Type B pancreatic cell (in vitro differentiated cells): ENCODE measurements around the gene STON2. TPM values are rescaled to one million over a fixed set of nuclear protein-coding genes. Genes with fewer than 3 reads are reported as not detected.

Experiments used
- DNase-seq: peaks from one replicate; pipeline ENCODE4 v3.0.0; 2021; ENCODE audit warnings: mixed read lengths; ENCODE audit not compliant: unreplicated experiment; ENCODE audit errors: extremely low spot score
- H3K27ac Mint-ChIP-seq: 2 replicates; pipeline ENCODE4 v1.8.0; 2021; ENCODE audit warnings: mild to moderate bottlenecking, mixed read lengths
- H3K27me3 Mint-ChIP-seq: 2 replicates; pipeline ENCODE4 v1.8.0; 2021; ENCODE audit warnings: mixed read lengths
- H3K36me3 Mint-ChIP-seq: 2 replicates; pipeline ENCODE4 v1.8.0; 2021; ENCODE audit warnings: mixed read lengths
- H3K4me1 Mint-ChIP-seq: one replicate; pipeline ENCODE4 v1.8.0; 2021; ENCODE audit warnings: mixed read lengths; ENCODE audit not compliant: unreplicated experiment
- H3K4me3 Mint-ChIP-seq: 2 replicates; pipeline ENCODE4 v1.8.0; 2021; ENCODE audit warnings: mild to moderate bottlenecking, mixed read lengths
- H3K9me3 Mint-ChIP-seq: 2 replicates; pipeline ENCODE4 v1.8.0; 2021; ENCODE audit warnings: mixed read lengths
- total RNA-seq: library from RNA; stranded (reverse); gene quantifications from 2 replicates; pipeline ENCODE4 v1.2.1, GENCODE V29; 2021; ENCODE audit warnings: low replicate concordance
- TF ChIP-seq, protein P1 (sequence below): fragments of 200-600 bp; sonication (generic); conservative IDR thresholded peaks from 2 replicates; pipeline ENCODE4 v1.5.0; 2021; ENCODE audit warnings: antibody characterized with exemption, mild to moderate bottlenecking

Gene STON2
- total RNA-seq, 1 donor from 2014 or later, result 40.4 TPM

DNA sequence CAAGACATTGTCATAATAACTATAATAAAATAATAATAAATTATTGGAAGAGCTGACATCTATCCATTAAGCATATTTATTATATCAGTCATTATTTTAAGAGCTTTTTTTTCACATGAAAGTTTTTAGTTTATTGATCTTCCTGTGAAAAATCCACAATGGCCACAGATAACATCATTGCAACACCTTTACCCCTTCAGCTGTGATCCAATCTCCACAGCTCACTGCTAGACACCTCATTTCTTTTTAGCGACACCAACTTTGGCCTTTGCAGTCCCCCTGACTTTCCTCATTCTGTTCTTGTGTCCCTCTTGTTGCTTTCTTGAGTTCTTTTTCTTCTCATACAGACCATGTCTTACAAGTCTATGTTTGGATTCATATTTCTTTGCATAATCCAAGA lies 67.4 kb downstream of the STON2 start:
- no peak for DNase-seq
- peaks cover 5% of the 10 kb centered on the region for H3K36me3 Mint-ChIP-seq
- H3K27ac Mint-ChIP-seq, result no peak overlapping the region
- TF ChIP-seq, protein P1, sequence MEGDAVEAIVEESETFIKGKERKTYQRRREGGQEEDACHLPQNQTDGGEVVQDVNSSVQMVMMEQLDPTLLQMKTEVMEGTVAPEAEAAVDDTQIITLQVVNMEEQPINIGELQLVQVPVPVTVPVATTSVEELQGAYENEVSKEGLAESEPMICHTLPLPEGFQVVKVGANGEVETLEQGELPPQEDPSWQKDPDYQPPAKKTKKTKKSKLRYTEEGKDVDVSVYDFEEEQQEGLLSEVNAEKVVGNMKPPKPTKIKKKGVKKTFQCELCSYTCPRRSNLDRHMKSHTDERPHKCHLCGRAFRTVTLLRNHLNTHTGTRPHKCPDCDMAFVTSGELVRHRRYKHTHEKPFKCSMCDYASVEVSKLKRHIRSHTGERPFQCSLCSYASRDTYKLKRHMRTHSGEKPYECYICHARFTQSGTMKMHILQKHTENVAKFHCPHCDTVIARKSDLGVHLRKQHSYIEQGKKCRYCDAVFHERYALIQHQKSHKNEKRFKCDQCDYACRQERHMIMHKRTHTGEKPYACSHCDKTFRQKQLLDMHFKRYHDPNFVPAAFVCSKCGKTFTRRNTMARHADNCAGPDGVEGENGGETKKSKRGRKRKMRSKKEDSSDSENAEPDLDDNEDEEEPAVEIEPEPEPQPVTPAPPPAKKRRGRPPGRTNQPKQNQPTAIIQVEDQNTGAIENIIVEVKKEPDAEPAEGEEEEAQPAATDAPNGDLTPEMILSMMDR, result no peak
- H3K4me1 Mint-ChIP-seq, result peaks cover 10% of the 10 kb centered on the region
- H3K9me3 Mint-ChIP-seq, result peaks cover 5% of the 10 kb centered on the region
- no peak overlapping the region for H3K4me3 Mint-ChIP-seq
- no peaks in the 10 kb centered on the region for H3K27me3 Mint-ChIP-seq

DNA sequence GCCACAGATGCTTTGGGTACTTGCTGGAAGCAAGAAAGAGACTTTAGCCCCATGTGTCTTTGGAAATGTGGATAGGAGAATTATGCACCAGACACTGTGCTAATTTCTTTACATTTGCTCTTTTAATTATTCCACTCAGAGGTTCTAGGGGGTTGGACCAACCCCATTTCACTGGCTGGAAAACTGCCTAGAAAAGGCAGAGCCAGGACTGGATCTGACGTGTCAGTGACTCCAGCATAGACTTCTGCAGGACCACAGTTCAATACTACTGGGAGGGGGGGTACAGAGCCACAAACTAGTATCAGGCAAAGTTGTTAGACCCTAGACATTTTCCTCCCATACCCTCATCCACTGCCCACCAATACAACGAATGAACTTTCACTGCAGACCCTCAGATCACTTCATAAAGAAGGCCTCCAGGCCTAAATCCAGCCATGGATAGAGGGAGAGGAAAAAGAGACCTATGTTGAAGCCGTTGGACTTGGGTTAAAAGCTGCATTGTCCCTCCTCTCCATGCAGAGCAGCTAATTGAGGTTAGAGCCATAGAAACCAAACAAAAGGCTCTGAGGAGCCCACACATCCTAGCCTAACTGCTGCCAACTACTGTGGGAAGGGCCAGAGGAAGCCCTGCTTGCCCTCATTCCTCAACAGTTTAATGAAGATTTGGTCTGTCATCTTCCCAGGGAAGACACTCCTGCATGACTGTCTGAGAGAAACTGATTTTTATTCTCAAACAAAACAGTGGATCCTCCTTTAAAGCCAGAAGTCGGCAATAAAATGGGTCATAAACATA lies 68.7 kb downstream of the STON2 start:
- Mint-ChIP-seq H3K9me3 (no peaks in the 10 kb centered on the region), H3K4me1 (peaks cover 10% of the 10 kb centered on the region), H3K27ac (peak overlapping the region; percentile 65), H3K4me3 (no peak overlapping the region), H3K27me3 (no peaks in the 10 kb centered on the region), H3K36me3 (no peaks in the 10 kb centered on the region)
- TF ChIP-seq, protein P1, result no peak
- DNase-seq, result no peak

DNA sequence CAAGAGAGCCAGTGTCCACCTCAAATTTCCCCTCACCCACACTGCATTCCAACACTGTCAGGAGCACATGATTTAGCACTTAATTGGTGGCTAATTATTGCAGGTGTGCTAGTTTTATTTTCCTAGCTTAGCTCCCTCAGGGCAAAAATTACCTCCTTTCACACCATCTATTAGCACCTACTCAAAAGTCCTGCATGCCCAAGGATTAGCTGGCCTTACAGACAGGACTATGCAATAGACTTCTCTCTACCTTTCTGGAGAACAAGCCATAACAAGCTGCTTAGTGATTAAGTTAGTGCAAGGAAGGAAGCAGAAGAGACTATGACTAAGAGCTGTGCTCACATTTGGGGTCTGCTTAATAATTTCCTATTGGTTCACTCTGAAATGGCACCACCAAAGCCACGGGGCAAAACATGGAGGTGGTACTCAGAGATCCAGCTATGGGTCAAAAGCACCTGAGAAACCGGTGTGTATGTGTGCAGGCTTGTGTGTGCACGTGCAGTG lies 69.5 kb downstream of the STON2 start:
- DNase-seq, result no peak
- Mint-ChIP-seq H3K9me3 (no peaks in the 10 kb centered on the region), H3K4me3 (no peak overlapping the region), H3K27ac (peak overlapping the region; percentile 65), H3K36me3 (no peaks in the 10 kb centered on the region), H3K4me1 (peaks cover 10% of the 10 kb centered on the region), H3K27me3 (no peaks in the 10 kb centered on the region)
- TF ChIP-seq, protein P1, result no peak

DNA sequence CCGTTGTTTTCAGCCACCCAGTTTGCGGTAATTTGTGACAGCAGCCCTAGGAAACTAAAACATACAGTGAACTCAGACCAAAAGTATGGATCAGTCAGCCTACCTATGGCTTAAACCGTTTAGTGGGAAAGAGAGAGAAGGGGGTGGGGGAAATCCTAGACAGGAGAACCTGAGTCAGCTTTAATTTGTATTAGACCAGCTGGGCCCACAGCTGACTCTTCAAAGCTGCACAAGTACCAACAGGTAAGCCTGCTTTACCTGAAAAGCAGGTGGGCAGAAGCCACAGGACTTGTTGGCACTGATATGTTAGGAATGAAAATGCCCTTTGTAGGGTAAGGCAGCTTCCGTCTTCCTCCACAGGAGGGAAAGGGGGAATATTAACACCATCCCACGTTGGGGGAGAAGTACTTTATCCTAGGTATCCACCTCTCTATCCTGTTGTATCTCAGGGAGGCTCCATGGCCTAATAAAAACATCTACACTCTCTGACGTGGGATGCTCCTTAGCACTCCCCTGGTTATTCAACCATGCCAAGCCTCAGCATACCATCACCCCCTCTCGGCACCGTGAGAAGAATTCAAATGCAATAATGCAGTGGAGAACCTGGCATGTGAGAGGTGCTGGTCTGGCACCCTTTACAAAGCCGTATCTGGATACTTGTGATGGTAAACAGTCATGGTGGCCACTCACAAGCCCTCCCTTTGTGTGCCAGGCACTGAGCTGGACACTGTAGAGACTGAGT lies 70.3 kb downstream of the STON2 start:
- no peak for DNase-seq
- Mint-ChIP-seq H3K4me3 (no peak overlapping the region), H3K27me3 (no peaks in the 10 kb centered on the region), H3K27ac (peak overlapping the region; percentile 59), H3K9me3 (no peaks in the 10 kb centered on the region), H3K4me1 (peaks cover 11% of the 10 kb centered on the region), H3K36me3 (no peaks in the 10 kb centered on the region)
- TF ChIP-seq, protein P1, result no peak

DNA sequence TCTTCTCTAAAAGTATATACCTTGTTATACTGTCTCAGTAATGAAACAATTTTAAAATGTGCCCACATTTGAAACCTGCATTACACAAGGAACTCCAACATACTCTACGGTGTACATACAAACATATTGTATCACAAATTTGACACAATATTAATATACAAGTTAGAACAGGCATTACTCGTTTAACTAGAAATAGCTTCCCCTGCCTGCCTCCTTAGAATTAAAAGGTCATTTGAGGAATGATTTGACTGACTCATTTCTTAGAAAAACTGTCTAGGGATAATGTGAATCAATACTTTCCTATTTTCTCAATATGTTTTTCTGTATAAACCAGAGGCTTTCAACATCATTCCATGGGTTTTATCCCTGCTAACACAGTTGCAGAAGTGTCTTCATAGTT lies 73.7 kb downstream of the STON2 start:
- no peaks in the 10 kb centered on the region for H3K9me3 Mint-ChIP-seq
- peak overlapping the region; percentile 92 for H3K27ac Mint-ChIP-seq
- peaks cover 28% of the 10 kb centered on the region for H3K4me1 Mint-ChIP-seq
- no peaks in the 10 kb centered on the region for H3K36me3 Mint-ChIP-seq
- H3K4me3 Mint-ChIP-seq, result peak overlapping the region; percentile 78
- DNase-seq, result no peak
- no peaks in the 10 kb centered on the region for H3K27me3 Mint-ChIP-seq
- TF ChIP-seq, protein P1, result no peak
